GM12874 (cell line): ENCODE data around the gene PLXNC1.

Experiments used
- CTCF ChIP-seq: IDR thresholded peaks from 2 replicates; pipeline ENCODE4 v1.5.1; 2011; ENCODE audit warnings: low read depth, mild to moderate bottlenecking, control low read depth, low read length, moderate library complexity; ENCODE audit not compliant: insufficient read depth

PLXNC1 gene

DNA sequence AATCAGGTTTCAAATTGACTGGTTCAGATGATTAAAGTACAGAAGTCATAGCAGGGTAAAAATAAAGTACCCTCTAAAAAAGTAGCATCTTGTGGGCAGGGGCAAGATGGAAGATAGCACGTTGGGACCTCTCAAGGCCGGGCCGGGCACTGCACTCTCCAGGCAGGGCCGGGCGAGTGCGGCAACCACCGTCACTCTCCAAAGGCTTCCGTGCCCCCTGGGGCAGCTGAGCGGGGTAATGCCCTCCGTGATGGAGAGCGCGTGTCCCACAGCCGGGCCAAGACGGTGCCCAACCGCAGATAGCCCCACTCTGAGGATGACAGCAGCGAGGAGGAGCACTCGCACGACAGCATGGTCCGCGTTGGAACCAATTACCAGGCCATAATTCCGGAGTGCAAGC is 8.6 kb upstream of the PLXNC1 start:
- no peak for TF ChIP-seq CTCF

- peak; percentile 59 for TF ChIP-seq CTCF
Measured at GRCh38 chr12:94140556-94140955, 7.8 kb upstream of the PLXNC1 start.

- TF ChIP-seq CTCF = no peak
Measured at GRCh38 chr12:94141004-94141764, 7.2 kb upstream of the PLXNC1 start.

DNA sequence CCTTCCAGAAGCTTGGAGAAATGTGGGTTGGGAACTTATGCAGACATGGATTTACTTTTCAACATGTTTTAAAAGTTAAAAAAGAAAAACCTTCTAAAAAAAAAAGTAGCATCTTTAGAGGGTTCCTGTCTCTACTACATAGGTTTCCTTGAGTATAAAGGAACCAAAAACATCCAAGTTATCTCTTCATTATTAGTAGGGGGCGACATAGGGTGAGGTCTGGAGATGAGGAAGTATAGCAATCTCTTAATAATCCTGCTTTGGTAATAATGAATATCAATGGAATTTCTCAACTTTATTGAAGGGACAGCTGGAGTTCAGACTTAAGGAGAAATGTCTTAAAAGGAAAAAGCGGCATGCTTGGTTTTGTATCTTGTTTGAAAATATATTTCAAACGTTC is 6.5 kb upstream of the PLXNC1 start:
- TF ChIP-seq CTCF = no peak

DNA sequence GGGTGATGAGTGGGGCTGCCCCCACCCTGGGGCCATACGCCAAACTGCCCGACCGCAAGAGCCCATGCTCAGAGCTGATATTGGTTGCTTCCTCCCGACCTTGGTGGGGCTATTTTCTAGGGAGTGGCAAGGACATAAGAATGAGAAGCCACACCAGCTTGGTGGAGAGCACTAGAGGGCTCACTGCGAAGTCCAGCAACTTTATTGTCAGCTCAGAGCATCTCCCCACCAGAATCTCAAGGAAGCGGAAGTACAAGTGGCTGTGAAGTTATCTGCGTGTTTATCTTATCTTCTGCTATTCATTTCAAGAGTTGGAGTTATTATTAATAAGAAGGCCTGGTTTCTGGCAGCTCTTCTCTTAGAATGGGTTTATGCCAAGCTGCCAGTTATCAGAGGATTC is 4.9 kb upstream of the PLXNC1 start:
- TF ChIP-seq CTCF = no peak

- no peak for TF ChIP-seq CTCF
Measured at GRCh38 chr12:94143951-94144350, 4.4 kb upstream of the PLXNC1 start.

- TF ChIP-seq CTCF = no peak
Measured at GRCh38 chr12:94144781-94145180, 3.6 kb upstream of the PLXNC1 start.
